Neural cell (in vitro differentiated cells): ENCODE results near the gene ELMO1. TPM values are rescaled to one million over a fixed set of nuclear protein-coding genes. Genes with fewer than 3 reads are reported as not detected.

ENCODE experiments used
- H2AFZ ChIP-seq: fragments of 200-600, 300-800 bp; sonication (generic), shearing (Covaris generic); 2 replicates; pipeline ENCODE4 v1.6.0; 2014; ENCODE audit warnings: low read depth, mild to moderate bottlenecking, antibody characterized with exemption, low read length, moderate library complexity
- H3F3A ChIP-seq: fragments of 200-600 bp; shearing (Covaris generic); 2 replicates; pipeline ENCODE4 v1.6.1; 2016; ENCODE audit warnings: mild to moderate bottlenecking, moderate library complexity, mixed read lengths, antibody characterized with exemption, low read length; ENCODE audit not compliant: insufficient read depth, poor library complexity, severe bottlenecking
- H3K27ac ChIP-seq: fragments of 200-600, 300-800 bp; sonication (generic), shearing (Covaris generic); 2 replicates; pipeline ENCODE4 v1.5.1; 2014; ENCODE audit warnings: mild to moderate bottlenecking, low read length, moderate library complexity
- H3K27me3 ChIP-seq: fragments of 300-800, 200-600 bp; sonication (generic), shearing (Covaris generic); 2 replicates; pipeline ENCODE4 v1.6.0; 2014; ENCODE audit warnings: mild to moderate bottlenecking, low read depth, low read length, moderate library complexity; ENCODE audit not compliant: insufficient read depth
- H3K36me3 ChIP-seq: fragments of 300-800, 200-600 bp; sonication (generic), shearing (Covaris generic); 2 replicates; pipeline ENCODE4 v1.5.1; 2014; ENCODE audit warnings: mild to moderate bottlenecking, antibody characterized with exemption, low read length, moderate library complexity; ENCODE audit not compliant: insufficient read depth
- H3K4me2 ChIP-seq: fragments of 300-800, 200-600 bp; sonication (generic), shearing (Covaris generic); 2 replicates; pipeline ENCODE4 v1.6.0; 2014; ENCODE audit warnings: mild to moderate bottlenecking, low read length
- H3K4me3 ChIP-seq: fragments of 300-800, 200-600 bp; sonication (generic), shearing (Covaris generic); 2 replicates; pipeline ENCODE4 v1.5.1; 2014; ENCODE audit warnings: mild to moderate bottlenecking, low read length, moderate library complexity
- H3K79me2 ChIP-seq: fragments of 200-600 bp; shearing (Covaris generic); replicated peaks from 2 replicates; pipeline ENCODE4 v1.6.0; 2014; ENCODE audit warnings: mild to moderate bottlenecking, low read length, moderate library complexity; ENCODE audit not compliant: insufficient read depth
- H3K9ac ChIP-seq: fragments of 300-800, 200-600 bp; sonication (generic), shearing (Covaris generic); 2 replicates; pipeline ENCODE4 v1.6.1; 2016; ENCODE audit warnings: mild to moderate bottlenecking, low read length, mixed read lengths
- H3K9me2 ChIP-seq: fragments of 200-600 bp; shearing (Covaris generic); 2 replicates; pipeline ENCODE4 v1.6.1; 2016; ENCODE audit warnings: mild to moderate bottlenecking, low read length, mixed read lengths; ENCODE audit not compliant: insufficient read depth
- H3K9me3 ChIP-seq: fragments of 200-600, 300-800 bp; sonication (generic), shearing (Covaris generic); 2 replicates; pipeline ENCODE4 v1.6.1; 2016; ENCODE audit warnings: mild to moderate bottlenecking, mixed run types, low read length, moderate library complexity, mixed read lengths
- H4K20me1 ChIP-seq: fragments of 200-600 bp; shearing (Covaris generic); 2 replicates; pipeline ENCODE4 v1.6.1; 2016; ENCODE audit warnings: mild to moderate bottlenecking, mixed run types; ENCODE audit not compliant: insufficient read depth
- EP300 ChIP-seq: fragments of 450-650 bp; conservative IDR thresholded peaks from 2 replicates; pipeline ENCODE4 v1.6.1; 2014; ENCODE audit warnings: antibody characterized with exemption, mild to moderate bottlenecking, moderate library complexity; ENCODE audit not compliant: poor library complexity, severe bottlenecking
- EZH2 ChIP-seq: fragments of 200-600, 300-800 bp; shearing (Covaris generic), sonication (generic); IDR thresholded peaks from 2 replicates; pipeline ENCODE4 v1.6.1; 2014; ENCODE audit warnings: antibody characterized with exemption, low read length, borderline replicate concordance, mild to moderate bottlenecking; ENCODE audit not compliant: insufficient read depth, poor library complexity, severe bottlenecking
- MXI1 ChIP-seq: fragments of 450-650 bp; conservative IDR thresholded peaks from 2 replicates; pipeline ENCODE4 v1.6.1; 2014; ENCODE audit warnings: antibody characterized with exemption, mild to moderate bottlenecking; ENCODE audit not compliant: poor library complexity, severe bottlenecking
- POLR2AphosphoS5 ChIP-seq: IDR thresholded peaks from 2 replicates; pipeline ENCODE4 v1.6.1; 2012
- RAD21 ChIP-seq: fragments of 450-650 bp; conservative IDR thresholded peaks from 2 replicates; pipeline ENCODE4 v1.6.1; 2014; ENCODE audit warnings: antibody characterized with exemption, mild to moderate bottlenecking, moderate library complexity
- SMC3 ChIP-seq: fragments of 450-650 bp; conservative IDR thresholded peaks from 2 replicates; pipeline ENCODE4 v1.6.1; 2014; ENCODE audit warnings: antibody characterized with exemption, mild to moderate bottlenecking, moderate library complexity; ENCODE audit not compliant: poor library complexity
- TAF1 ChIP-seq: IDR thresholded peaks from 2 replicates; pipeline ENCODE4 v1.6.1; 2012; ENCODE audit warnings: low read depth
- polyA plus RNA-seq: library from polyadenylated mRNA; depleted of rRNA; stranded (reverse); fragments of >200 nt; gene quantifications from 2 replicates; pipeline ENCODE4 v1.2.3, GENCODE V29; 2014
- TF ChIP-seq, protein P1 (sequence below): fragments of 450-650 bp; IDR thresholded peaks from 2 replicates; pipeline ENCODE4 v1.5.1; 2014; ENCODE audit warnings: antibody characterized with exemption, mild to moderate bottlenecking, moderate library complexity; ENCODE audit not compliant: poor library complexity, severe bottlenecking
- TF ChIP-seq, protein P2 (sequence below): IDR thresholded peaks from 2 replicates; pipeline ENCODE4 v1.6.1; 2012; ENCODE audit warnings: borderline replicate concordance

ELMO1 gene
- polyA plus RNA-seq, 1 donor from 2014 or later = 12.2 TPM

DNA sequence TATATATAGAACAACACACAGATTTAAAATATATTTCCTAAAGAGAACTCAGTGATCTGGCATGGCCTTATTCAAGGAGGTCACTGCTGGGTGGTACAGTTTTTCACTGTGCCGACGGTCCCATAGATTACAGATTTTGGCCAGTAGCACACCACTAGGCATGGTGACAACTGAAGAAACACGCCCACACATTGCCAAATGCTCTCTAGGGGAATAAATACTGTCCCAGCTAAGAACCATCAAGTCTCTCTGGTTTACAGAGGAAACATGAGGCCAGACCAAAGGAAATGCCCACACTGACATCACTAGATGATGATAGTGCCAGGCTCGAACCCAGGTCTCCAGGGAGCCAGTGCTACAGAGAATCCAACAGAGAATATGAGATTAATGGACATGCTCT lies 316.8 kb downstream of the ELMO1 start:
- no peak for TF ChIP-seq SMC3
- Histone ChIP-seq H3K36me3 (no peaks in the 10 kb centered on the region), H3K27me3 (no peaks in the 10 kb centered on the region), H2AFZ (no peak overlapping the region), H3F3A (no peaks in the 10 kb centered on the region), H3K9ac (no peak overlapping the region), H3K79me2 (no peaks in the 10 kb centered on the region), H3K27ac (no peak overlapping the region), H3K4me2 (no peak overlapping the region), H3K4me3 (no peak overlapping the region), H3K9me3 (no peaks in the 10 kb centered on the region), H4K20me1 (no peaks in the 10 kb centered on the region), H3K9me2 (no peaks in the 10 kb centered on the region)

DNA sequence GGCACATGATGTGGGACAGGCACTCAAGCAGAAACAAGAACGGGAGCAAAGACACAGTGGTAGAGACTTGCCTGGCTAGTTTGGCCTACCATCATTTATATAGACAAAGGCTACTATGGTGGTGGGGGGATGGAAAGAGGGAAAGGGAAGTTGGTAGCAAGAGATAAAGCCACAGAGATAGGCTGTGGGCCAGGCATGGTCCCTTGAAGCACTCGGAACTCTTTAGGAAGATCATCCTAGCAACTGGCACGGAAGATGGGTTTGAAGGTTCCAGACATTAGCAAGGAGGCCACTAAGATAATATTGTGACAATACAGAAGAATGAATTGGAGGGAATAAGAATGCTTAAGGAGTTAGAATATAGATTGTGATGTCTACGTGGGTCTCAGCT lies 319.6 kb downstream of the ELMO1 start:
- no peaks in the 10 kb centered on the region for H3K9me2 ChIP-seq
- no peaks in the 10 kb centered on the region for H3K79me2 ChIP-seq
- H3F3A ChIP-seq = no peaks in the 10 kb centered on the region
- H2AFZ ChIP-seq = no peak overlapping the region
- no peak overlapping the region for H3K4me2 ChIP-seq
- H4K20me1 ChIP-seq = no peaks in the 10 kb centered on the region
- no peaks in the 10 kb centered on the region for H3K9me3 ChIP-seq
- H3K27ac ChIP-seq = no peak overlapping the region
- H3K4me3 ChIP-seq = no peak overlapping the region
- no peak overlapping the region for H3K9ac ChIP-seq
- no peaks in the 10 kb centered on the region for H3K36me3 ChIP-seq
- H3K27me3 ChIP-seq = no peaks in the 10 kb centered on the region
- TF ChIP-seq RAD21 (no peak), MXI1 (no peak), TAF1 (no peak), EZH2 (no peak), SMC3 (no peak), POLR2AphosphoS5 (no peak), EP300 (no peak)
- TF ChIP-seq, protein P1, sequence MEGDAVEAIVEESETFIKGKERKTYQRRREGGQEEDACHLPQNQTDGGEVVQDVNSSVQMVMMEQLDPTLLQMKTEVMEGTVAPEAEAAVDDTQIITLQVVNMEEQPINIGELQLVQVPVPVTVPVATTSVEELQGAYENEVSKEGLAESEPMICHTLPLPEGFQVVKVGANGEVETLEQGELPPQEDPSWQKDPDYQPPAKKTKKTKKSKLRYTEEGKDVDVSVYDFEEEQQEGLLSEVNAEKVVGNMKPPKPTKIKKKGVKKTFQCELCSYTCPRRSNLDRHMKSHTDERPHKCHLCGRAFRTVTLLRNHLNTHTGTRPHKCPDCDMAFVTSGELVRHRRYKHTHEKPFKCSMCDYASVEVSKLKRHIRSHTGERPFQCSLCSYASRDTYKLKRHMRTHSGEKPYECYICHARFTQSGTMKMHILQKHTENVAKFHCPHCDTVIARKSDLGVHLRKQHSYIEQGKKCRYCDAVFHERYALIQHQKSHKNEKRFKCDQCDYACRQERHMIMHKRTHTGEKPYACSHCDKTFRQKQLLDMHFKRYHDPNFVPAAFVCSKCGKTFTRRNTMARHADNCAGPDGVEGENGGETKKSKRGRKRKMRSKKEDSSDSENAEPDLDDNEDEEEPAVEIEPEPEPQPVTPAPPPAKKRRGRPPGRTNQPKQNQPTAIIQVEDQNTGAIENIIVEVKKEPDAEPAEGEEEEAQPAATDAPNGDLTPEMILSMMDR = no peak
- TF ChIP-seq, protein P2, sequence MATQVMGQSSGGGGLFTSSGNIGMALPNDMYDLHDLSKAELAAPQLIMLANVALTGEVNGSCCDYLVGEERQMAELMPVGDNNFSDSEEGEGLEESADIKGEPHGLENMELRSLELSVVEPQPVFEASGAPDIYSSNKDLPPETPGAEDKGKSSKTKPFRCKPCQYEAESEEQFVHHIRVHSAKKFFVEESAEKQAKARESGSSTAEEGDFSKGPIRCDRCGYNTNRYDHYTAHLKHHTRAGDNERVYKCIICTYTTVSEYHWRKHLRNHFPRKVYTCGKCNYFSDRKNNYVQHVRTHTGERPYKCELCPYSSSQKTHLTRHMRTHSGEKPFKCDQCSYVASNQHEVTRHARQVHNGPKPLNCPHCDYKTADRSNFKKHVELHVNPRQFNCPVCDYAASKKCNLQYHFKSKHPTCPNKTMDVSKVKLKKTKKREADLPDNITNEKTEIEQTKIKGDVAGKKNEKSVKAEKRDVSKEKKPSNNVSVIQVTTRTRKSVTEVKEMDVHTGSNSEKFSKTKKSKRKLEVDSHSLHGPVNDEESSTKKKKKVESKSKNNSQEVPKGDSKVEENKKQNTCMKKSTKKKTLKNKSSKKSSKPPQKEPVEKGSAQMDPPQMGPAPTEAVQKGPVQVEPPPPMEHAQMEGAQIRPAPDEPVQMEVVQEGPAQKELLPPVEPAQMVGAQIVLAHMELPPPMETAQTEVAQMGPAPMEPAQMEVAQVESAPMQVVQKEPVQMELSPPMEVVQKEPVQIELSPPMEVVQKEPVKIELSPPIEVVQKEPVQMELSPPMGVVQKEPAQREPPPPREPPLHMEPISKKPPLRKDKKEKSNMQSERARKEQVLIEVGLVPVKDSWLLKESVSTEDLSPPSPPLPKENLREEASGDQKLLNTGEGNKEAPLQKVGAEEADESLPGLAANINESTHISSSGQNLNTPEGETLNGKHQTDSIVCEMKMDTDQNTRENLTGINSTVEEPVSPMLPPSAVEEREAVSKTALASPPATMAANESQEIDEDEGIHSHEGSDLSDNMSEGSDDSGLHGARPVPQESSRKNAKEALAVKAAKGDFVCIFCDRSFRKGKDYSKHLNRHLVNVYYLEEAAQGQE = no peak

DNA sequence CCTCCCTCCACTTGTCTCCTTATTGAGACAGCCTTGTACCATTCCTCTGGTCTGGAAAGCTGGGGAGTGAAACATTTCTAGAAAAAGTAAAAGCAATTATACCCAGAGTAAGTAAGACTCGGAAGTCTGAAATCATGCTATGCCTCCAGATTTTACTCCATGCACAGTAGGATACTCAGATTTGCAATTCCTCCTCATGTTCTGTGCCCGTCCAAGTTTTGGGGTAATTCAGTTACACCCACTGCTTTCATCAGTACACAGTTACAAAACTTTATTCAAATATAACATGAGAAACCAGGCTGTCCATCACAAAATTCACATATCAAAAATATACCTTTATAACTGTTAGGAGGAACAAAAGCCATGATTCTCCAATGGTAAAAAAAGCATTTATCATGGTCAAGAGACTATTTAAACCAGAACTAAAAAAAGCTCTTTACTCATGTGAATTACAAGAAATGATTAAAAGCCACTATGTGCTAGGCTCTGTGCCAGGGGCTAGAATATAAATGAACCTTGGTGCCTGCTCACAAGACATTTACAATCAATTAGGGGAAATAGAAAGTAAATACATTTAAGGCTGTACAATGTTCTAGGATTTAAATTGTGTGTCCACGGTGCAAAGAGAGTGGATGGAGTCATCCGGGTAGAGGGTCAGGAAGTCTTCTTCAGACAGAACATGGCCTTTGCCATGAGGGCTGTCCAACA lies 320.2 kb downstream of the ELMO1 start:
- Histone ChIP-seq H3K9me3 (no peaks in the 10 kb centered on the region), H3K9me2 (no peaks in the 10 kb centered on the region), H3K79me2 (no peaks in the 10 kb centered on the region), H3K4me2 (no peak overlapping the region), H4K20me1 (no peaks in the 10 kb centered on the region), H3K36me3 (no peaks in the 10 kb centered on the region), H3K27ac (no peak overlapping the region), H2AFZ (no peak overlapping the region), H3K9ac (no peak overlapping the region), H3K27me3 (no peaks in the 10 kb centered on the region), H3F3A (no peaks in the 10 kb centered on the region), H3K4me3 (no peak overlapping the region)
- no peak for TF ChIP-seq RAD21
- TF ChIP-seq, protein P2 = no peak
